Measurements from ENCODE around the gene CASK.

The CASK gene

DNA sequence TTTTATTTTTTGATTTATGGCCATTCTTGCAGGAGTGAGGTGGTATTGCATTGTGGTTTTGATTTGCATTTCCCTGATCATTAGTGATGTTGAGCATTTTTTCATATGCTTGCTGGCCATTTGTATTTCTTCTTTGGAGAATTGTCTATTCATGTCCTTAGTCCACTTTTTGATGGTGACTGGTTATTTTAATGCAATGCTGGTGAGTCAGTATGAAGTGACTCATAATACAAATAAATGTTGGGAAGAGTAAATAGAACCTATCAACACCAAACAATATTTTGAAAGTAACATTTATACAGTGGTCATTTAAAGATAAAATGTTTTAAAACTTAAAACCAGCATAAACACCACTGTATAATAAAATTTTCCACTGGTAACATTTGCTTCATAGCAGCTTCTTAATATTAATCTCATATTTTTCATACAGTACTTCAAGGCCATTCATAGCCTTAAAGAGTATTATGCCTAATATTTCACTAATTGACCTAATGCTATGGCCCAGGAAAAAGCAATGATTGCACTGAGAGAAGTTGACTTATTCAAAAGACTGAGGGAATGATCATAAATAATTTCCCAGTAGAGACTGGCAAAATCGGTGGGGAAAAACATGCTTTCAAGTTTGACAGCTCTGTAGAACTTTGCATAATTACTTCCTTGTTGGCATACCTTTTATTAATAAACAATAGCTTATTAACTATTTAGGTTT lies 33.9 kb downstream of the CASK start:
- Histone ChIP-seq H3K27me3 (ENCODE audit: control insufficient read depth, low read length) (no peaks in the 10 kb centered on the region), H3K4me2 (ENCODE audit: low read length) (no peak overlapping the region), H3K27ac (ENCODE audit: low read depth, low read length) (no peak overlapping the region), H3K9me2 (replicated peaks; ENCODE audit: control insufficient read depth, low read length) (no peaks in the 10 kb centered on the region), H3K9me3 (ENCODE audit: control insufficient read depth, insufficient read depth, low read length) (no peaks in the 10 kb centered on the region), H3K4me3 (ENCODE audit: low read length) (no peak overlapping the region), H3K36me3 (ENCODE audit: control insufficient read depth, low read length) (no peaks in the 10 kb centered on the region), H4K20me1 (ENCODE audit: control insufficient read depth, insufficient read depth, low read depth, low read length) (no peaks in the 10 kb centered on the region), H3K4me1 (ENCODE audit: control insufficient read depth, low read length) (no peaks in the 10 kb centered on the region), H3F3A (ENCODE audit: control insufficient read depth, insufficient read depth) (no peaks in the 10 kb centered on the region), H3K79me2 (ENCODE audit: control insufficient read depth, low read length) (peaks cover 8% of the 10 kb centered on the region)
- no peak for TF ChIP-seq EZH2phosphoT487 (IDR thresholded peaks at IDR 0.05; ENCODE audit: borderline replicate concordance, low read length)
- TF ChIP-seq, protein P1, sequence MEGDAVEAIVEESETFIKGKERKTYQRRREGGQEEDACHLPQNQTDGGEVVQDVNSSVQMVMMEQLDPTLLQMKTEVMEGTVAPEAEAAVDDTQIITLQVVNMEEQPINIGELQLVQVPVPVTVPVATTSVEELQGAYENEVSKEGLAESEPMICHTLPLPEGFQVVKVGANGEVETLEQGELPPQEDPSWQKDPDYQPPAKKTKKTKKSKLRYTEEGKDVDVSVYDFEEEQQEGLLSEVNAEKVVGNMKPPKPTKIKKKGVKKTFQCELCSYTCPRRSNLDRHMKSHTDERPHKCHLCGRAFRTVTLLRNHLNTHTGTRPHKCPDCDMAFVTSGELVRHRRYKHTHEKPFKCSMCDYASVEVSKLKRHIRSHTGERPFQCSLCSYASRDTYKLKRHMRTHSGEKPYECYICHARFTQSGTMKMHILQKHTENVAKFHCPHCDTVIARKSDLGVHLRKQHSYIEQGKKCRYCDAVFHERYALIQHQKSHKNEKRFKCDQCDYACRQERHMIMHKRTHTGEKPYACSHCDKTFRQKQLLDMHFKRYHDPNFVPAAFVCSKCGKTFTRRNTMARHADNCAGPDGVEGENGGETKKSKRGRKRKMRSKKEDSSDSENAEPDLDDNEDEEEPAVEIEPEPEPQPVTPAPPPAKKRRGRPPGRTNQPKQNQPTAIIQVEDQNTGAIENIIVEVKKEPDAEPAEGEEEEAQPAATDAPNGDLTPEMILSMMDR (IDR thresholded peaks at IDR 0.05; ENCODE audit: low read depth, low read length, poor library complexity, severe bottlenecking) = no peak

DNA sequence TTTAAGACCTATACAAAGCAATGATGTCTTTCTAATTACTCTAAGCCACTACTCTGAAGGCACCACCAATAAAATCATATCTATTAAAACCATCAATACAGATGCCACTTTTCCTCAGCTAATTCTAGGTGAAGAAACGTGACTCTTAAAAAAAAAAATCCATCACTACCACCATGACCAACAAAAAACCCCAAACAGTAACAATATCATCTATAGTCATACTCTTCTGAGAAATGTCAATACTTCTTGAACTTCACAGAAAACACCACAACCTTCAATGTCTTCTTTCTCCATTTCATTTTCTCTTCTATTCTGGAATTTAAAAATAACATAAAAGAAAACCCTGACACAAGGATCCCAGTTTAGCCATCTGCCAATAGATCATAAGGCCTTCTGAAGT lies 35.7 kb downstream of the CASK start:
- Histone ChIP-seq H3K36me3 (ENCODE audit: control insufficient read depth, low read length) (no peaks in the 10 kb centered on the region), H3F3A (ENCODE audit: control insufficient read depth, insufficient read depth) (no peaks in the 10 kb centered on the region), H3K4me1 (ENCODE audit: control insufficient read depth, low read length) (no peaks in the 10 kb centered on the region), H3K79me2 (ENCODE audit: control insufficient read depth, low read length) (peaks cover 6% of the 10 kb centered on the region; the same call in 1 of the 2 replicates), H3K4me2 (ENCODE audit: low read length) (no peak overlapping the region), H3K4me3 (ENCODE audit: low read length) (no peak overlapping the region), H3K27ac (ENCODE audit: low read depth, low read length) (no peak overlapping the region), H3K9me2 (replicated peaks; ENCODE audit: control insufficient read depth, low read length) (no peaks in the 10 kb centered on the region), H3K9me3 (ENCODE audit: control insufficient read depth, insufficient read depth, low read length) (no peaks in the 10 kb centered on the region), H3K27me3 (ENCODE audit: control insufficient read depth, low read length) (no peaks in the 10 kb centered on the region), H4K20me1 (ENCODE audit: control insufficient read depth, insufficient read depth, low read depth, low read length) (no peaks in the 10 kb centered on the region)
- TF ChIP-seq, protein P1 (IDR thresholded peaks at IDR 0.05; ENCODE audit: low read depth, low read length, poor library complexity, severe bottlenecking) = no peak
- TF ChIP-seq EZH2phosphoT487 (IDR thresholded peaks at IDR 0.05; ENCODE audit: borderline replicate concordance, low read length) = no peak

DNA sequence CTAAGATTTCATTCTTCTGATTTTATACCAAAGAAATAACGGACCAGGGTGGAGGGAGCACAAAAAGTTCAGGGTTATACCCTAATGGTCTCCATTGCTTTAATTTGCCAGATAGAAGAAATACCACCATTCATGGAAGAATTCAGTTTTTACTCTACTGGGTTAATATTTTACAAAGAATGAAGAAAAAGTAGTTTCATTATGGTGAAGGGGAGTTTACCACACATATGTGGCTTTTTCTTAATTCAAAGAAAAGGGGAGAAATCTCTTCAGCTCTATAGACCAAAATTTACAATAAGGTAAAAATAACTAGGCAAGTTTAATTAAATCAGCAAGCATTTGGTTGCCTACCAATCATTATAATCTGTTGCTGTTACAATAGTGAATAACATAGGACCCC lies 37.6 kb downstream of the CASK start:
- no peak overlapping the region for H3K4me3 ChIP-seq (ENCODE audit: low read length)
- no peak overlapping the region for H3K4me2 ChIP-seq (ENCODE audit: low read length)

More for the DNA sequence above, 37.6 kb downstream of the CASK start:
- peaks cover 9% of the 10 kb centered on the region; the same call in 1 of the 2 replicates for H3K79me2 ChIP-seq (ENCODE audit: control insufficient read depth, low read length)
- H3K27me3 ChIP-seq (ENCODE audit: control insufficient read depth, low read length) = no peaks in the 10 kb centered on the region
- no peaks in the 10 kb centered on the region for H3K9me3 ChIP-seq (ENCODE audit: control insufficient read depth, insufficient read depth, low read length)
- H3K36me3 ChIP-seq (ENCODE audit: control insufficient read depth, low read length) = no peaks in the 10 kb centered on the region
- H3K9me2 ChIP-seq (replicated peaks; ENCODE audit: control insufficient read depth, low read length) = no peaks in the 10 kb centered on the region
- no peaks in the 10 kb centered on the region for H3F3A ChIP-seq (ENCODE audit: control insufficient read depth, insufficient read depth)
- no peaks in the 10 kb centered on the region for H4K20me1 ChIP-seq (ENCODE audit: control insufficient read depth, insufficient read depth, low read depth, low read length)
- no peak overlapping the region for H3K27ac ChIP-seq (ENCODE audit: low read depth, low read length)
- peaks cover 6% of the 10 kb centered on the region; the same call in 1 of the 2 replicates for H3K4me1 ChIP-seq (ENCODE audit: control insufficient read depth, low read length)
- TF ChIP-seq, protein P1 (IDR thresholded peaks at IDR 0.05; ENCODE audit: low read depth, low read length, poor library complexity, severe bottlenecking) = no peak
- TF ChIP-seq EZH2phosphoT487 (IDR thresholded peaks at IDR 0.05; ENCODE audit: borderline replicate concordance, low read length) = no peak
